Liver (tissue), 9 donors: Measurements from ENCODE around the gene DNAJA3. TPM values are rescaled to one million over a fixed set of nuclear protein-coding genes. Genes with fewer than 3 reads are reported as not detected.

Source experiments
- DNase-seq: peaks from one replicate; pipeline ENCODE4 v3.0.0-alpha.2; 2017; ENCODE audit warnings: low spot score
- H3K27ac ChIP-seq, 2 donors: one replicate each; pipeline ENCODE4 v1.7.0; 2013; ENCODE audit warnings: inconsistent platforms in 2 of 2, low read length in 2 of 2, control low read depth in 1 of 2, low read depth in 1 of 2, mild to moderate bottlenecking in 1 of 2
- H3K27me3 ChIP-seq, 4 donors: one replicate each; pipeline versions ENCODE4 v1.6.1 to v1.7.0; 2013; ENCODE audit warnings: low read length in 3 of 4, inconsistent platforms in 1 of 4, mild to moderate bottlenecking in 1 of 4, moderate library complexity in 1 of 4; ENCODE audit not compliant: control insufficient read depth in 4 of 4, insufficient read depth in 4 of 4
- H3K36me3 ChIP-seq, 4 donors: one replicate each; pipeline versions ENCODE4 v1.6.1 to v1.7.0; 2013; ENCODE audit warnings: low read length in 3 of 4, mild to moderate bottlenecking in 3 of 4, low read depth in 1 of 4, moderate library complexity in 1 of 4; ENCODE audit not compliant: control insufficient read depth in 4 of 4, insufficient read depth in 3 of 4
- H3K4me1 ChIP-seq, 4 donors: one replicate each; pipeline versions ENCODE4 v1.6.1 to v1.7.0; 2013; ENCODE audit warnings: low read length in 3 of 4, mild to moderate bottlenecking in 3 of 4, moderate library complexity in 1 of 4; ENCODE audit not compliant: control insufficient read depth in 4 of 4, insufficient read depth in 4 of 4
- H3K4me3 ChIP-seq, 3 donors: one replicate each; pipeline versions ENCODE4 v1.6.1 to v1.7.0; 2013; ENCODE audit warnings: low read length in 3 of 3, control low read depth in 1 of 3, low read depth in 1 of 3, mild to moderate bottlenecking in 1 of 3
- H3K9ac ChIP-seq, 2 donors: one replicate each; pipeline ENCODE4 v1.7.0; 2013; ENCODE audit warnings: low read length in 2 of 2, mild to moderate bottlenecking in 2 of 2, moderate library complexity in 2 of 2, control low read depth in 1 of 2, low read depth in 1 of 2
- H3K9me3 ChIP-seq, 4 donors: one replicate each; pipeline versions ENCODE4 v1.6.1 to v1.7.0; 2013; ENCODE audit warnings: low read length in 3 of 4; ENCODE audit not compliant: control insufficient read depth in 4 of 4
- EGR1 ChIP-seq, 2 donors: IDR thresholded peaks; 2 replicates each; pipeline ENCODE4 v1.6.1; 2016 to 2018; ENCODE audit warnings: antibody characterized with exemption in 2 of 2, low read depth in 2 of 2
- FOXA1 ChIP-seq: IDR thresholded peaks from 2 replicates; pipeline ENCODE4 v1.6.1; 2016; ENCODE audit warnings: antibody characterized with exemption
- FOXA2 ChIP-seq: IDR thresholded peaks from 2 replicates; pipeline ENCODE4 v1.6.1; 2016; ENCODE audit warnings: antibody characterized with exemption
- GABPA ChIP-seq, 2 donors: IDR thresholded peaks in 1 of 2; conservative IDR thresholded peaks in 1 of 2; 2 replicates each; pipeline ENCODE4 v1.6.1; 2016; ENCODE audit warnings: antibody characterized with exemption in 2 of 2, mild to moderate bottlenecking in 1 of 2, moderate library complexity in 1 of 2
- HNF4A ChIP-seq, 2 donors: conservative IDR thresholded peaks; 2 replicates each; pipeline ENCODE4 v1.6.1; 2016; ENCODE audit warnings: antibody characterized with exemption in 2 of 2, mild to moderate bottlenecking in 2 of 2
- HNF4G ChIP-seq: IDR thresholded peaks from 2 replicates; pipeline ENCODE4 v1.6.1; 2016; ENCODE audit warnings: antibody characterized with exemption
- JUND ChIP-seq, 2 donors: IDR thresholded peaks; 2 replicates each; pipeline ENCODE4 v1.6.1; 2016; ENCODE audit warnings: antibody characterized with exemption in 2 of 2
- NR2F2 ChIP-seq: IDR thresholded peaks from 2 replicates; pipeline ENCODE4 v1.6.1; 2016; ENCODE audit warnings: antibody characterized with exemption
- RAD21 ChIP-seq, 2 donors: IDR thresholded peaks; 2 replicates each; pipeline ENCODE4 v1.6.1; 2016; ENCODE audit warnings: antibody characterized with exemption in 2 of 2, mild to moderate bottlenecking in 2 of 2
- RXRA ChIP-seq, 2 donors: IDR thresholded peaks; 2 replicates each; pipeline ENCODE4 v1.6.1; 2017 to 2018; ENCODE audit warnings: antibody characterized with exemption in 2 of 2, mild to moderate bottlenecking in 1 of 2
- SP1 ChIP-seq: IDR thresholded peaks from 2 replicates; pipeline ENCODE4 v1.6.1; 2018; ENCODE audit warnings: antibody characterized with exemption, mild to moderate bottlenecking
- TAF1 ChIP-seq: conservative IDR thresholded peaks from 2 replicates; pipeline ENCODE4 v1.6.1; 2016; ENCODE audit warnings: antibody characterized with exemption, mild to moderate bottlenecking
- YY1 ChIP-seq: IDR thresholded peaks from 2 replicates; pipeline ENCODE4 v1.6.1; 2016; ENCODE audit warnings: antibody characterized with exemption, mild to moderate bottlenecking
- WGBS: extraction: QIAGEN DNeasy Blood & Tissue Kit; methylation state at CpG from one replicate; pipeline ENCODE4 v1.1.7; 2013; 5-methylcytosine and 5-hydroxymethylcytosine counted together
- polyA plus RNA-seq, 2 donors: library from polyadenylated mRNA; stranded (reverse) in 1 of 2; unstranded in 1 of 2; fragments of 200-250 nt in 1 of 2; fragments of >200 nt in 1 of 2; fragmentation: Nextera tagmentation in 1 of 2; extraction: Ambion mirVana in 1 of 2; gene quantifications; one replicate each; pipeline versions ENCODE4 v1.2.1 to v1.2.3, GENCODE V29; 2013 to 2015
- total RNA-seq, 2 donors: library from RNA; depleted of rRNA; stranded (reverse); fragments of >200 nt; gene quantifications; one replicate each; pipeline ENCODE4 v1.2.3, GENCODE V29; 2014
- TF ChIP-seq, protein P1 (sequence below): IDR thresholded peaks from 2 replicates; pipeline ENCODE4 v1.6.1; 2016; ENCODE audit warnings: antibody characterized with exemption
- TF ChIP-seq, protein P2 (sequence below): IDR thresholded peaks from 2 replicates; pipeline ENCODE4 v1.6.1; 2016; ENCODE audit warnings: antibody characterized with exemption
- TF ChIP-seq, protein P3 (sequence below): IDR thresholded peaks from 2 replicates; pipeline ENCODE4 v1.6.1; 2016; ENCODE audit warnings: antibody characterized with exemption
- TF ChIP-seq, protein P4 (sequence below): fragments of 150-350 bp; IDR thresholded peaks from 2 replicates; pipeline ENCODE4 v1.5.1; 2017; ENCODE audit warnings: improper control_type of control experiment, low read depth, low read length; ENCODE audit not compliant: missing input control
- donor health status: healthy.
- donor health status: healthy.
- donor health status: healthy.
- donor health status: healthy.
- donor health status: healthy.

DNAJA3 gene
- total and polyA plus RNA-seq, 4 donors, result 39.6 to 86.3 (median 65.6) TPM

DNA sequence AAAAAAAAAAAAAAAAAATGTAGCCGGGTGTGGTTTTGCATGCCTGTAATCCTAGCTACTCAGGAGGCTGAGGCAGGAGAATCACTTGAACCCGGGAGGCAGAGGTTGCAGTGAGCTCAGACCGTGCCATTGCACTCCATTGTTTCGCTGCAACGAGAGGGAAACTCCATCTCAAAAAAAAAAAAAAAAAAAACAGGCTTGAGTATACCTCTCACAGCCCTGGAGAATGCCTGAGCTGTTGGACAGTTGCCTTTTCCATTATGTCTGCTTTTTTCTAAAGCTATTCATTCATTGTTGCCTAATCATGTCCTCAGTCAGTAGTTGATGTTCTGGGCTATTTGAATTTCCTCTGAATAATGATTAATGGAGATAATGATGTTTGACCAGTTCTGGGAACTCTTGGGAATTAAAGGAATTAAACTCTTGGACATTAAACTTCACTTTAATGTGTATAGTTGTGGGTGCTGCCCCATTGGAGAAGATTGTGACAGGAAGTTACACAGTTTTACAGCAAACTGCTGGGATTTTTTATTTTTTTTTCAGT lies 62.4 kb downstream of the DNAJA3 start (continued):
- peak; percentile 12 for TF ChIP-seq FOXA2
- TF ChIP-seq HNF4A (conservative IDR thresholded peaks at IDR 0.05), result peak; percentile 59 to 73
- peak in 1 of 2 donors; percentile 61 for TF ChIP-seq GABPA (IDR thresholded peaks at IDR 0.05 in 1 of 2, conservative IDR thresholded peaks at IDR 0.05 in 1 of 2)
- peak; percentile 72 to 80 for TF ChIP-seq RXRA (IDR thresholded peaks at IDR 0.05)

DNA sequence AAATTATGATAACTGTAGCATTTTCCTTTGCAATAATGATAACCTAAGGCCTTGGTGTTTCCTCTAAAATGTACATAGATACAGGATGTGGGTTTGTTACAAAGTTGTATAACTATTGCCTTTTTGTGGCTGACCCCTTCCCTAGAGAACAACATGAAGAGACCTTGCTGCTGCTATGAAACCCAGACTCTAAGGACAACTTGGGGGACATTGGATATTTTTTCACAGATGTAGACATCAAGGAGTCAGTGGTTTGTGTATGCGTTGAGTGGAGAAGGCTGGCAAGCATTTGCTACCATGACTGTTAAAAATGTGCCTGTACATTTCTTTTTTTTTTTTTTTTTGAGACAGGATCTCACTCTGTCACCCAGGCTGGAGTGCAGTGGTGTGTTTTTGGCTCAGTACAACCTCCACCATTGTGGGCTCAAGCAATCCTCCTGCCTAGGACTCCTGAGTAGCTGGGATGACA lies 62.9 kb downstream of the DNAJA3 start:
- Histone ChIP-seq H3K9ac (no peak overlapping the region), H3K4me3 (no peak overlapping the region), H3K9me3 (no peaks in the 10 kb centered on the region), H3K4me1 (peaks cover 14 to 26% (median 25%) of the 10 kb centered on the region in 4 donors), H3K27me3 (no peaks in the 10 kb centered on the region), H3K27ac (peak overlapping the region; percentile 49 to 71), H3K36me3 (peaks cover 3 to 4% (median 4%) of the 10 kb centered on the region in 4 donors)
- TF ChIP-seq NR2F2 (peak; percentile 85), HNF4A (conservative IDR thresholded peaks at IDR 0.05) (no peak), GABPA (IDR thresholded peaks at IDR 0.05 in 1 of 2, conservative IDR thresholded peaks at IDR 0.05 in 1 of 2) (no peak), RAD21 (IDR thresholded peaks at IDR 0.05) (no peak), TAF1 (no peak), JUND (IDR thresholded peaks at IDR 0.05) (peak in 1 of 2 donors; percentile 3), SP1 (peak; percentile 50)
- TF ChIP-seq, protein P1, sequence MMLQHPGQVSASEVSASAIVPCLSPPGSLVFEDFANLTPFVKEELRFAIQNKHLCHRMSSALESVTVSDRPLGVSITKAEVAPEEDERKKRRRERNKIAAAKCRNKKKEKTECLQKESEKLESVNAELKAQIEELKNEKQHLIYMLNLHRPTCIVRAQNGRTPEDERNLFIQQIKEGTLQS, result no peak
- TF ChIP-seq, protein P2, sequence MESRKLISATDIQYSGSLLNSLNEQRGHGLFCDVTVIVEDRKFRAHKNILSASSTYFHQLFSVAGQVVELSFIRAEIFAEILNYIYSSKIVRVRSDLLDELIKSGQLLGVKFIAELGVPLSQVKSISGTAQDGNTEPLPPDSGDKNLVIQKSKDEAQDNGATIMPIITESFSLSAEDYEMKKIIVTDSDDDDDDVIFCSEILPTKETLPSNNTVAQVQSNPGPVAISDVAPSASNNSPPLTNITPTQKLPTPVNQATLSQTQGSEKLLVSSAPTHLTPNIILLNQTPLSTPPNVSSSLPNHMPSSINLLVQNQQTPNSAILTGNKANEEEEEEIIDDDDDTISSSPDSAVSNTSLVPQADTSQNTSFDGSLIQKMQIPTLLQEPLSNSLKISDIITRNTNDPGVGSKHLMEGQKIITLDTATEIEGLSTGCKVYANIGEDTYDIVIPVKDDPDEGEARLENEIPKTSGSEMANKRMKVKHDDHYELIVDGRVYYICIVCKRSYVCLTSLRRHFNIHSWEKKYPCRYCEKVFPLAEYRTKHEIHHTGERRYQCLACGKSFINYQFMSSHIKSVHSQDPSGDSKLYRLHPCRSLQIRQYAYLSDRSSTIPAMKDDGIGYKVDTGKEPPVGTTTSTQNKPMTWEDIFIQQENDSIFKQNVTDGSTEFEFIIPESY, result no peak
- 75% methylated on average over 1 of the region's 1 CpG for WGBS
- DNase-seq, result no peak

DNA sequence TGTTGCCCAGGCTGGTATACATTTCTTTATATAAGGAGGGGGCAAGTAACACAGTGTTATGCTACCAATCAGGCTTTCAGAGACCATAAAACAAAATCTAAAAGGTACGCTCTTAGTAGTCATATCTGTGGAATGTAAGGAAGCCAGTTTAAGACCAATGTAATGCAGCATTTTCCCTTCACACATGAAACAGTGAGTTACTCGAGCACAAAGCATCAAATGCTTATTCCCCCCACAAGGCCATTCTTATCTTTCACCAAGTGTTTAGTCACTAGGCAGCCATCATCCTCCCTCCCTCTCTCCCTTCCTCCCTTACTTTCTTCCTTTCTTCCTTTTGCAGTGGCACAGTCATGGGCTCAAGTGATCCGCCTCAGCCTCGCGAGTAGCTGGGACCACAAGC lies 63.4 kb downstream of the DNAJA3 start:
- no peak overlapping the region for H3K4me3 ChIP-seq
- DNase-seq, result no peak
- no peaks in the 10 kb centered on the region for H3K27me3 ChIP-seq
- H3K4me1 ChIP-seq, result peaks cover 14 to 26% (median 25%) of the 10 kb centered on the region in 4 donors
- WGBS, result 94% methylated on average over 5 of the region's 5 CpGs
- H3K36me3 ChIP-seq, result peaks cover 3 to 4% (median 4%) of the 10 kb centered on the region in 4 donors
- H3K9me3 ChIP-seq, result no peaks in the 10 kb centered on the region
- no peak for TF ChIP-seq YY1
- TF ChIP-seq RXRA (IDR thresholded peaks at IDR 0.05), result no peak
- peak overlapping the region; percentile 49 to 71 for H3K27ac ChIP-seq
- no peak overlapping the region for H3K9ac ChIP-seq

DNA sequence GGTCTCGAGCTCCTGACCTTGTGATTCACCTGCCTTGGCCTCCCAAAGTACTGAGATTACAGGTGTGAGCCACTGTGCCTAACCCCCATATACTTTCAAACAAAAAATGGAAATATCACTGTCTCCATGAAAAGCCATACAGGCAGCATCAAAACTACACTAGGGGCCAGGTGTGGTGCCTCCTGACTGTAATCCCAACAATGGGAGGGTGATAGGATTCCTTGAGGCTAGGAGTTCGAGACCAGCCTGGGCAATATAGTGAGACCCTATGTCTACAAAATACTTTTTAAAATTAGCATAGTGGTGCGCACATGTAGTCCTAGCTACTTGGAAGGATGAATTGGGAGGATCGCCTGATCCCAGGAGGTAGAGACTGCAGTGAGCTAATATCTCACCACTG lies 66.2 kb downstream of the DNAJA3 start:
- Histone ChIP-seq H3K4me1 (peaks cover 11 to 19% (median 15%) of the 10 kb centered on the region in 4 donors), H3K4me3 (no peak overlapping the region), H3K27ac (no peak overlapping the region), H3K9ac (no peak overlapping the region), H3K27me3 (no peaks in the 10 kb centered on the region), H3K9me3 (no peaks in the 10 kb centered on the region), H3K36me3 (peaks cover 0 to 3% (median 1%) of the 10 kb centered on the region in 4 donors)
- no peak for DNase-seq
- 97% methylated on average over 4 of the region's 4 CpGs for WGBS
- TF ChIP-seq, protein P2, result no peak
- TF ChIP-seq EGR1 (IDR thresholded peaks at IDR 0.05; ENCODE audit: low read depth in 2 of 2), result no peak
- no peak for TF ChIP-seq GABPA (IDR thresholded peaks at IDR 0.05 in 1 of 2, conservative IDR thresholded peaks at IDR 0.05 in 1 of 2)
- no peak for TF ChIP-seq HNF4G
- no peak for TF ChIP-seq RAD21 (IDR thresholded peaks at IDR 0.05)
- no peak for TF ChIP-seq FOXA1
- TF ChIP-seq SP1, result no peak
- no peak for TF ChIP-seq YY1
- TF ChIP-seq, protein P3, sequence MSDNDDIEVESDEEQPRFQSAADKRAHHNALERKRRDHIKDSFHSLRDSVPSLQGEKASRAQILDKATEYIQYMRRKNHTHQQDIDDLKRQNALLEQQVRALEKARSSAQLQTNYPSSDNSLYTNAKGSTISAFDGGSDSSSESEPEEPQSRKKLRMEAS, result no peak
- no peak for TF ChIP-seq JUND (IDR thresholded peaks at IDR 0.05)
- TF ChIP-seq, protein P1, result no peak
- no peak for TF ChIP-seq FOXA2
- no peak for TF ChIP-seq NR2F2
- no peak for TF ChIP-seq TAF1
- TF ChIP-seq, protein P4, sequence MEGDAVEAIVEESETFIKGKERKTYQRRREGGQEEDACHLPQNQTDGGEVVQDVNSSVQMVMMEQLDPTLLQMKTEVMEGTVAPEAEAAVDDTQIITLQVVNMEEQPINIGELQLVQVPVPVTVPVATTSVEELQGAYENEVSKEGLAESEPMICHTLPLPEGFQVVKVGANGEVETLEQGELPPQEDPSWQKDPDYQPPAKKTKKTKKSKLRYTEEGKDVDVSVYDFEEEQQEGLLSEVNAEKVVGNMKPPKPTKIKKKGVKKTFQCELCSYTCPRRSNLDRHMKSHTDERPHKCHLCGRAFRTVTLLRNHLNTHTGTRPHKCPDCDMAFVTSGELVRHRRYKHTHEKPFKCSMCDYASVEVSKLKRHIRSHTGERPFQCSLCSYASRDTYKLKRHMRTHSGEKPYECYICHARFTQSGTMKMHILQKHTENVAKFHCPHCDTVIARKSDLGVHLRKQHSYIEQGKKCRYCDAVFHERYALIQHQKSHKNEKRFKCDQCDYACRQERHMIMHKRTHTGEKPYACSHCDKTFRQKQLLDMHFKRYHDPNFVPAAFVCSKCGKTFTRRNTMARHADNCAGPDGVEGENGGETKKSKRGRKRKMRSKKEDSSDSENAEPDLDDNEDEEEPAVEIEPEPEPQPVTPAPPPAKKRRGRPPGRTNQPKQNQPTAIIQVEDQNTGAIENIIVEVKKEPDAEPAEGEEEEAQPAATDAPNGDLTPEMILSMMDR, result no peak
- TF ChIP-seq HNF4A (conservative IDR thresholded peaks at IDR 0.05), result no peak
